Gastrocnemius medialis (tissue), 4 donors: ENCODE data around the gene LCNL1. TPM values are rescaled to one million over a fixed set of nuclear protein-coding genes. Genes with fewer than 3 reads are reported as not detected.

Experiments
- ATAC-seq, 2 donors: fragments of 150-250 bp; one replicate each; pipeline ENCODE4 v1.9.1; 2016
- DNase-seq, 2 donors: peaks; one replicate each; pipeline ENCODE4 v3.0.0-alpha.2; 2019
- H3K27ac ChIP-seq, 4 donors: fragments of 200-600 bp; sonication (generic); 1 replicate in 1 of 4; 2 replicates in 3 of 4; pipeline ENCODE4 v1.5.1; 2016 to 2018; ENCODE audit warnings: mild to moderate bottlenecking in 2 of 4, moderate library complexity in 1 of 4
- H3K27me3 ChIP-seq, 3 donors: fragments of 200-600 bp; sonication (generic) in 2 of 3; 1 replicate in 1 of 3; 2 replicates in 2 of 3; pipeline versions ENCODE4 v1.5.1 to v1.6.0; 2016 to 2019; ENCODE audit warnings: mild to moderate bottlenecking in 1 of 3, moderate library complexity in 1 of 3
- H3K36me3 ChIP-seq, 2 donors: fragments of 200-600 bp; sonication (generic) in 1 of 2; one replicate each; pipeline ENCODE4 v1.5.1; 2017 to 2018
- H3K4me1 ChIP-seq, 2 donors: fragments of 200-600 bp; sonication (generic) in 1 of 2; one replicate each; pipeline ENCODE4 v1.5.1; 2016 to 2017; ENCODE audit warnings: mild to moderate bottlenecking in 2 of 2
- H3K4me3 ChIP-seq, 4 donors: fragments of 200-600 bp; sonication (generic) in 3 of 4; 1 replicate in 1 of 4; 2 replicates in 3 of 4; pipeline ENCODE4 v1.5.1; 2016 to 2019; ENCODE audit warnings: mild to moderate bottlenecking in 2 of 4
- H3K9me3 ChIP-seq, 3 donors: fragments of 200-600 bp; sonication (generic) in 2 of 3; 1 replicate in 1 of 3; 2 replicates in 2 of 3; pipeline ENCODE4 v1.5.1; 2016 to 2019
- CTCF ChIP-seq, 5 experiments: fragments of 450-650 bp in 3 of 5; fragments of 200-600 bp in 2 of 5; sonication (generic) in 2 of 5; IDR thresholded peaks in 4 of 5; conservative IDR thresholded peaks in 1 of 5; 1 replicate in 4 of 5; 2 replicates in 1 of 5; pipeline ENCODE4 v1.5.1; 2016 to 2019; ENCODE audit warnings: antibody characterized with exemption in 5 of 5, mild to moderate bottlenecking in 3 of 5, moderate library complexity in 3 of 5
- POLR2A ChIP-seq, 2 donors: fragments of 450-650 bp; IDR thresholded peaks; one replicate each; pipeline ENCODE4 v1.6.1; 2017; ENCODE audit warnings: antibody characterized with exemption in 2 of 2, mild to moderate bottlenecking in 2 of 2, moderate library complexity in 2 of 2
- in situ Hi-C, 4 donors: fragments of 200-750 bp; cut with MboI; loops; one replicate each; pipeline versions ENCODE4 v1.15.0 to v1.8.0; 2017; ENCODE audit warnings: low sequenced_read_pairs in 4 of 4
- intact Hi-C: fragments of 100-400 bp; cut with DNase I; formaldehyde crosslinking; loops from one replicate; pipeline ENCODE4 v1.15.1; 2023; ENCODE audit warnings: low total_unique reads
- total RNA-seq, 4 donors: library from RNA; depleted of rRNA; stranded (reverse); fragments of >200 nt; gene quantifications; one replicate each; pipeline versions ENCODE4 v1.1.0 to v1.2.3, GENCODE V29; 2016

LCNL1 gene
- under 1 TPM in 1 of 4 donors, not detected in 3; 0.10 TPM for total RNA-seq

DNA sequence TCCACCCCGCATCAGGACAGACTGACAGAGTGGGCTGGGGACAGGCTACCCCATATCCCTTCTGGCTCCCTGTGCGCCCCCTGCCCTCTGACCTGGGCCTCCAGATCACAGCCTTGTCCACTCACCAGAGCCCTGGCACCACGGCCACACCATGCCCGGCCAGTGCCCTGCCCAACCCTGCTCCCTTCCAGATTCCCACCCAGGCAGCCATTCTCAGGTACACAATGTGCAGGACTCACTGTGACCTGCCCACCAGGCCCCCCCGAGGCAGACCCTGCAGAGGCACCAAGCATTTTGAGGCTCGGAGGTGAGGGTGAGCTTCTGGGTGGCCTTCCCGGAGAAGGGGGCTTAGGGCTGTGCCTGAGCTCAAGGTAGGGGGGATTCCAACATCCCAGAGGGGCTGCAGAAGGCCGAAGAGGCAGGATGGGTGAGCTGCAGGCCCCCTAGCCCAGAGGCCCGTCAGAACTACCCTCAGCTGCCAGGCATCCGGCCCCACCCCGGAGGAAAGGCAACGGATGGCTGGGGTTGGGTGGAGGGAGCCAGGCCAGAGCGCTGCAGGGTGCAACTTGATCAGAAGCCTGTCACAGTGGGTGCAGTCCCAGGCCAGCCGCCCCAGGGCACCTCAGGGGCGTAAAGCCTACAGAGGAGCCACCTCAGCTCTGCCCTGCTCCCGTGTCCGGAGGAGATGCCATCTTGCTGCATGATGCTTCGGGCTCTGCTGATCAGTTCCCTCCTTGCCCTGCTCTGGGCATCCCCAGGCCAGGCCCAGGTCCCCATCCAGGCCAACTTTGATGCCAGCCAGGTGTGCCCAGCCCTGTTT is at the start of gene LCNL1:
Gene LCNL1 (plus strand): TSS at position 762 of the 820 bp plus-strand sequence. CDS start 594 bp downstream, outside the sequence.
- TF ChIP-seq CTCF (IDR thresholded peaks at IDR 0.05 in 4 of 5, conservative IDR thresholded peaks at IDR 0.05 in 1 of 5): no peak
- TF ChIP-seq POLR2A (IDR thresholded peaks at IDR 0.05): no peak
- peaks cover 0 to 12% of the 10 kb centered on the region in 2 donors for H3K4me1 ChIP-seq
- no peak for ATAC-seq
- DNase-seq: no peak
- H3K36me3 ChIP-seq: no peaks in the 10 kb centered on the region
- peaks cover 19 to 37% (median 31%) of the 10 kb centered on the region in 3 donors for H3K27me3 ChIP-seq
- in situ Hi-C loops: no loop called here
- H3K9me3 ChIP-seq: no peaks in the 10 kb centered on the region
- peak within 1 kb of the TSS in 2 of 4 donors; percentile 52 to 64 for H3K27ac ChIP-seq
- intact Hi-C loops: no loop called here
- no peak within 1 kb of the TSS for H3K4me3 ChIP-seq

GRCh38 chr9:136934277-136934676 is 48.5 kb upstream of the LCNL1 start:
- ATAC-seq (no peak), DNase-seq (no peak)
- Histone ChIP-seq H3K4me3 (no peak overlapping the region), H3K9me3 (no peaks in the 10 kb centered on the region), H3K36me3 (no peaks in the 10 kb centered on the region), H3K27ac (no peak overlapping the region), H3K4me1 (peaks cover 13 to 17% of the 10 kb centered on the region in 2 donors), H3K27me3 (no peaks in the 10 kb centered on the region)
- TF ChIP-seq CTCF (IDR thresholded peaks at IDR 0.05 in 4 of 5, conservative IDR thresholded peaks at IDR 0.05 in 1 of 5) (no peak), POLR2A (IDR thresholded peaks at IDR 0.05) (no peak)
- in situ Hi-C loops: loop anchor here in 1 of 4 donors (25.0 kb wide), 1 partner anchor 147 kb away; the partner anchor contains the start of genes CCDC183 and TMEM141
- intact Hi-C loops: no loop called here

- ATAC-seq: no peak
- Histone ChIP-seq H3K27ac (no peak overlapping the region), H3K4me1 (peaks cover 10 to 12% of the 10 kb centered on the region in 2 donors), H3K36me3 (peaks cover 0 to 4% of the 10 kb centered on the region in 2 donors), H3K4me3 (no peak overlapping the region), H3K9me3 (no peaks in the 10 kb centered on the region), H3K27me3 (no peaks in the 10 kb centered on the region)
- in situ Hi-C loops: loop anchor here in 1 of 4 donors (25.0 kb wide), 1 partner anchor 148 kb away; the partner anchor contains the start of genes CCDC183 and TMEM141
- TF ChIP-seq POLR2A (IDR thresholded peaks at IDR 0.05) (no peak), CTCF (IDR thresholded peaks at IDR 0.05 in 4 of 5, conservative IDR thresholded peaks at IDR 0.05 in 1 of 5) (no peak)
- intact Hi-C loops: no loop called here
- DNase-seq: no peak
Measured at GRCh38 chr9:136935651-136936050, 47.1 kb upstream of the LCNL1 start.

GRCh38 chr9:136936645-136937170 is 46.1 kb upstream of the LCNL1 start:
- intact Hi-C loops: no loop called here

More at GRCh38 chr9:136936645-136937170, 46.1 kb upstream of the LCNL1 start:
- Histone ChIP-seq H3K9me3 (no peaks in the 10 kb centered on the region), H3K4me3 (no peak overlapping the region), H3K36me3 (peaks cover 0 to 15% of the 10 kb centered on the region in 2 donors), H3K27me3 (no peaks in the 10 kb centered on the region), H3K4me1 (peaks cover 12 to 21% of the 10 kb centered on the region in 2 donors), H3K27ac (peak overlapping the region; percentile 92 to 98 (median 96))
- TF ChIP-seq CTCF (IDR thresholded peaks at IDR 0.05 in 4 of 5, conservative IDR thresholded peaks at IDR 0.05 in 1 of 5) (no peak), POLR2A (IDR thresholded peaks at IDR 0.05) (no peak)
- DNase-seq (no peak), ATAC-seq (no peak)
- in situ Hi-C loops: loop anchor here in 1 of 4 donors (25.0 kb wide), 1 partner anchor 149 kb away; the partner anchor contains the start of genes CCDC183 and TMEM141
